ENCODE data around the gene RNF214. TPM values are rescaled to one million over a fixed set of nuclear protein-coding genes. Genes with fewer than 3 reads are reported as not detected.
"Not testable (repeated sequence)": the region's sequence is repeated elsewhere in the genome, so short reads cannot be mapped to it uniquely, and the experiment has no call there.

Gene RNF214
- total RNA-seq, result 28.9 TPM
- long read RNA-seq, partial matches to known transcripts, result 3 of 12 reads
- long read RNA-seq, other reads (novel, unspliced or antisense), result 7 of 12 reads

- Histone ChIP-seq H3K4me1 (peaks cover 34% of the 10 kb centered on the region), H3K9me3 (no peaks in the 10 kb centered on the region), H3K4me3 (peak within 1 kb of the TSS; percentile 94), H3K27me3 (ENCODE audit: low read depth) (no peaks in the 10 kb centered on the region), H3K36me3 (peaks cover 34% of the 10 kb centered on the region), H3K27ac (peak within 1 kb of the TSS; percentile 95)
- ATAC-seq (peak; percentile 93 to 96), DNase-seq (peak; percentile 81)
- peak; percentile 80 for TF ChIP-seq CTCF (IDR thresholded peaks at IDR 0.05)
- intact Hi-C loops (cut with DNase I), result no loop called here
These were observed at the start of gene RNF214 for GRCh38 chr11:117232092-117232878. TSS of gene RNF214 (plus strand) at chr11:117232671. CDS start at chr11:117234273, 1,602 bp downstream.

- Histone ChIP-seq H3K4me1 (peaks cover 37% of the 10 kb centered on the region), H3K36me3 (peaks cover 45% of the 10 kb centered on the region)
- H3K4me3 ChIP-seq; DNase-seq; H3K27me3 ChIP-seq (ENCODE audit: low read depth); H3K9me3 ChIP-seq; intact Hi-C loops (cut with DNase I); ATAC-seq; H3K27ac ChIP-seq: not testable (repeated sequence)
These were observed 49.3 kb upstream of the RNF214 start for GRCh38 chr11:117183178-117183577.

- DNase-seq, result peak; percentile 70
- Histone ChIP-seq H3K27me3 (ENCODE audit: low read depth) (no peaks in the 10 kb centered on the region), H3K4me3 (no peak overlapping the region), H3K4me1 (peaks cover 33% of the 10 kb centered on the region), H3K9me3 (no peaks in the 10 kb centered on the region), H3K36me3 (peaks cover 51% of the 10 kb centered on the region), H3K27ac (peak overlapping the region; percentile 18)
- intact Hi-C loops (cut with DNase I), result no loop called here
- no peak for TF ChIP-seq CTCF (IDR thresholded peaks at IDR 0.05)
- ATAC-seq, result peak; percentile 60 to 62
These were observed 48.6 kb upstream of the RNF214 start for GRCh38 chr11:117183724-117184349.

GRCh38 chr11:117185736-117186430 lies 46.6 kb upstream of the RNF214 start:
- H3K9me3 ChIP-seq, result no peaks in the 10 kb centered on the region
- peaks cover 71% of the 10 kb centered on the region for H3K36me3 ChIP-seq
- H3K27ac ChIP-seq, result peak overlapping the region; percentile 64
- peak overlapping the region; percentile 20 for H3K4me3 ChIP-seq
- ATAC-seq (no peak), DNase-seq (peak; percentile 27)
- H3K27me3 ChIP-seq (ENCODE audit: low read depth), result no peaks in the 10 kb centered on the region
- peaks cover 24% of the 10 kb centered on the region for H3K4me1 ChIP-seq
- intact Hi-C loops (cut with DNase I), result no loop called here
- no peak for TF ChIP-seq CTCF (IDR thresholded peaks at IDR 0.05)

GRCh38 chr11:117186431-117186761 lies 46.1 kb upstream of the RNF214 start:
- TF ChIP-seq CTCF (IDR thresholded peaks at IDR 0.05), result no peak
- DNase-seq (peak; percentile 20), ATAC-seq (no peak)
- H3K4me1 ChIP-seq, result peaks cover 19% of the 10 kb centered on the region
- peak overlapping the region; percentile 20 for H3K4me3 ChIP-seq
- peak overlapping the region; percentile 64 for H3K27ac ChIP-seq
- no peaks in the 10 kb centered on the region for H3K9me3 ChIP-seq
- H3K36me3 ChIP-seq, result peaks cover 76% of the 10 kb centered on the region
- H3K27me3 ChIP-seq (ENCODE audit: low read depth), result no peaks in the 10 kb centered on the region
- intact Hi-C loops (cut with DNase I), result no loop called here

Measured in lower lobe of right lung (tissue), 2 donors.